Stimulated activated naive CD8-positive, alpha-beta T cell treated with anti-CD3 and anti-CD28 coated beads, Interleukin-15, Interleukin-2, amounts not matched to agents 100 ng/mL and 50 ng/mL, for 24 hours (primary cell): ENCODE data around the gene KRTAP10-11.

Experiments
- H3K27ac Mint-ChIP-seq: one replicate; pipeline ENCODE4 v1.8.0; 2021; ENCODE audit warnings: mild to moderate bottlenecking, mixed read lengths
- H3K27me3 Mint-ChIP-seq: one replicate; pipeline ENCODE4 v1.8.0; 2021; ENCODE audit warnings: mixed read lengths
- H3K36me3 Mint-ChIP-seq: one replicate; pipeline ENCODE4 v1.8.0; 2021; ENCODE audit warnings: low read depth, mixed read lengths
- H3K4me1 Mint-ChIP-seq: one replicate; pipeline ENCODE4 v1.8.0; 2021; ENCODE audit warnings: low read depth, mixed read lengths
- H3K4me3 Mint-ChIP-seq: one replicate; pipeline ENCODE4 v1.8.0; 2021; ENCODE audit warnings: mild to moderate bottlenecking, mixed read lengths
- H3K9me3 Mint-ChIP-seq: one replicate; pipeline ENCODE4 v1.8.0; 2021; ENCODE audit warnings: mixed read lengths

KRTAP10-11 gene

DNA sequence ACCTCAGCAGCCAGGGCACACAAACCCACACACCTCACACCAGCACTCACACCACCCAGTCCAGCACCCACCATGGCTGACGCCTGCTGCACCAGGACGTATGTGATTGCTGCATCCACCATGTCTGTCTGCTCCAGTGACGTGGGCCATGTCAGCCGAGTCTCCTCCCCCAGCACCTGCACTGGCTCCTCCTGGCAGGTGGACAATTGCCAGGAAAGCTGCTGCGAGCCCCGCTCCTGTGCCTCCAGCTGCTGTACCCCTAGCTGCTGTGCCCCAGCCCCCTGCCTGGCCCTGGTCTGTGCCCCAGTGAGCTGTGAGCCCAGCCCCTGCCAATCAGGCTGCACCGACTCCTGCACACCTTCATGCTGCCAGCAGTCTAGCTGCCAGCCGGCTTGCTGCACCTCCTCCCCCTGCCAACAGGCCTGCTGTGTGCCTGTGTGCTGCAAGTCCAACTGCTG is 34.2 kb upstream of the KRTAP10-11 start, which contains the start of gene KRTAP10-8:
Gene KRTAP10-8, plus strand, starts transcription at position 51 of the 458 bp plus-strand sequence. Its CDS starts 22 bp downstream, at position 73.
- H3K4me3 Mint-ChIP-seq, result no peak within 1 kb of the TSS
- H3K36me3 Mint-ChIP-seq, result peaks cover 6% of the 10 kb centered on the region
- peaks cover 11% of the 10 kb centered on the region for H3K4me1 Mint-ChIP-seq
- no peaks in the 10 kb centered on the region for H3K27me3 Mint-ChIP-seq
- H3K27ac Mint-ChIP-seq, result no peak within 1 kb of the TSS
- H3K9me3 Mint-ChIP-seq, result peaks cover 29% of the 10 kb centered on the region

DNA sequence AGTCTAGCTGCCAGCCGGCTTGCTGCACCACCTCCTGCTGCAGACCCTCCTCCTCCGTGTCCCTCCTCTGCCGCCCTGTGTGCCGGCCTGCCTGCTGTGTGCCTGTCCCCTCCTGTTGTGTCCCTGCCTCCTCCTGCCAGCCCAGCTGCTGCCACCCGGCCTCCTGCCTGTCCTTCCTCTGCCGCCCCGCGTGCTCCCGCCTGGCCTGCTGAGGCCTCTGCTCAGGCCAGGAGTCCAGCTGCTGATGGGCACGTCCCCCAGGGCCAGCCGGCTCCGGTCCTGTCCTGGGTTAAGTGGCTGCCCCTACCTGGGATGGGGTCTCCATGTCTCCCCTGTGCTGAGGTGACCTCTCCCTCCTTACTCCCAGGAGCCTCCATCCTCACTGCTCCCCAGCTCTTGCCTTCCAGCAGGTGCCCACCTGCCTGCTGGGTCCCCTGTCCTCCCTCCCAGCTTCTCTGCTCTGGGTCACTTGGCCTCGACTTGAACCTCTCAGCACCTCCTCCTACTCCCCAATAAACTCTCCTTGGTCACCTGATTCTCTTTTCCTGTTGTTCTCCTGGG is 33.5 kb upstream of the KRTAP10-11 start:
- Mint-ChIP-seq H3K4me3 (no peak overlapping the region), H3K27me3 (no peaks in the 10 kb centered on the region), H3K4me1 (peaks cover 17% of the 10 kb centered on the region), H3K36me3 (peaks cover 6% of the 10 kb centered on the region), H3K9me3 (peaks cover 25% of the 10 kb centered on the region), H3K27ac (no peak overlapping the region)

DNA sequence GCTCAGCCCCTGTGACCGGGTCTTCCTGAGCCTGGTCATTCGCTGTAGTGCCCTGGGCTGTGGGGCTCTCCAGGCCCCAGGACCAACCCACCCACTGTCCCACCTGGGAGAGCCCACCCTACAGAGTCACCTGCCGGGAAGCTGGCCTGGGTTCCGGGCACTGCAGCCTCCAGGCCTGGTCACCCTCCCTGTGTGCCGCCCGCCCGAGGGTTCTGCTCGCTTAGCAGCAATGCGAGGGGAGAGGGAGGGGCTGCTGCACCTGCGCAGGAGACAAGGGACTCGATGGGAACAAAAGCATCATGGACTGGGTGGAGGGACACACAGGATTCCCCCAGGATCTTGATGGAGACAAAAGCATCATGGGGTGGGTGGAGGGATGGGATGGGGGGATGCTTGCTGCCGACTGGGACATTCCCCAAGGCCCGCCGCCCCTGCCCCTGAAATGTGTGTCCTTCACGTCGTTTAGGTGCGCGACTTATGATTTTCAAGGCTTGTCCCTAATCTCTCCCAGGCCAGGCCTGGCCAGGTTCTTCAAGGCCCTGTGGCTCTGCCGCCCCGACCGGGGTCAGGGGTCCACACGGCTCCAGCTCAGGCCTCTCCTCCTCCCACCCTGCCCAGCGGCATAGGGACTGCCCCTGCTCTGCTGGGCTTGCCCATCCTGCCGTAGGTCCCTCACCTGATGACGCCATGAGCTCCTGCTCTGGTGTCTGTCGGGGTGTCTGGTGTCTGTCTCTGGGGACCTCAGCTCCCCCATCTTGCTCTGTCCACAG is 32.6 kb upstream of the KRTAP10-11 start:
- Mint-ChIP-seq H3K36me3 (peaks cover 6% of the 10 kb centered on the region), H3K4me1 (peaks cover 25% of the 10 kb centered on the region), H3K27me3 (no peaks in the 10 kb centered on the region), H3K27ac (no peak overlapping the region), H3K9me3 (peaks cover 29% of the 10 kb centered on the region), H3K4me3 (no peak overlapping the region)

DNA sequence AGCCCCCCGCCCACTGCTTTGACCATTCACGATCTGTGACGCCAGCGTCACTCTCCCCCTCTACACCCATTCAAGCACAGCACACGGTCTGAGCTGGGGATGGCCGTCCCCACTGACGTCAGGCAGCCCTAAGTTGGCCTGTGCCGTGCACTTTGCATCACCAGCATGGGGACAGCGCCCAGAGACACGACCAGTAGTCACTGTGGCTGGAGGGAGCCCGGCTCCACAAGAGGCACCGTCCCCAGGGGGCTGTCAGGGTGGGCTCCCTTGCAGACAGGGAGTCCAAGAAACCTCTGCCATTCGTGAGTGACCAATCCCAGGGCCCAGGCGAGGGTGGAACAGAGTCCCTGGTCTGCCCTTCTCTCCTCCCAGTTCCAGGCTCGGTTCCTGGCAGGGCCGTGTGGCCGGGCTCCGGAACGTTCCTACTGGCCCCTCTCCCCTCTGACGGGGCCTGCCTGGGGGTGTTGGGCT is 32.0 kb upstream of the KRTAP10-11 start:
- Mint-ChIP-seq H3K36me3 (peaks cover 9% of the 10 kb centered on the region), H3K27ac (no peak overlapping the region), H3K27me3 (no peaks in the 10 kb centered on the region), H3K4me1 (peaks cover 31% of the 10 kb centered on the region), H3K9me3 (peaks cover 28% of the 10 kb centered on the region), H3K4me3 (no peak overlapping the region)

DNA sequence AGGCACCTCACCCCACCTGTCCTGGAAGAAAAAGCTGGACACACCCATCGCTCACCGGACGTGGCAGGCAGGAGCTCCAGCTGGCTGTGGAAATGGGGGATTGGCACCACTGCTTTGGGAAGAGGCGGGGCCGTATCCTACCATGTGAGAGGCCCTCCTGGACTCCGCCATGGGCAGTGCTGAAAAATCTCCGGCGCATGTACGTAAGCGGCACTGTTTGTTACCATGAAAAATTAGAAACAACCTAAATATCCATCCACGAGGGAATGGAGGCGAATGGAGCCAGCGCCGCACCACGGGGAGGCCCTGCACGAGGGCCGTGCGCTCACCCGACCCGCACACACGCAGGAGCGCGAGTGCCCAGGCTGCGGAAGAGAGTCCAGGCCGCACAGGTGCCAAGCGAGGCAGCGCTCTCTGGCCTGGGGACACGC is 31.2 kb upstream of the KRTAP10-11 start:
- peaks cover 11% of the 10 kb centered on the region for H3K36me3 Mint-ChIP-seq
- H3K4me3 Mint-ChIP-seq, result no peak overlapping the region
- peaks cover 39% of the 10 kb centered on the region for H3K4me1 Mint-ChIP-seq
- no peak overlapping the region for H3K27ac Mint-ChIP-seq
- H3K27me3 Mint-ChIP-seq, result no peaks in the 10 kb centered on the region
- peaks cover 27% of the 10 kb centered on the region for H3K9me3 Mint-ChIP-seq

DNA sequence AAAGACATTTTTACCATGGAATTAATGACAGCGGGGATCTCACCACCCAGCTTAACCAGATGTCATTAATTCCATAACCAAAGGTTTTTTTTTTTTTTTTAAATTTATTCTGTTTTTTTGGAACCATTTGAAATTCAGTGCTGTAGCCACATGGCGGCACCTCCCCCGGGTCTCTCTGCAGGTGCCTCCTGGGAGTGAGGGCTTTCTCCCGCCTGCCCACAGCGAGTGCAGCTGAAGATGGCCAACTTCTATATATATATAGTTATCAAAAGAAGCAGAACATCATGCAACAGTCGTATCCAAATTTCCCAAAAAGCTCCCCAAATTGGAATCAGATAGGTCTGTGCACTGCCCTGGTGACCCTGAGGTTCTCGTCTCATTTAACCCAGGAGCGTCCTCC is 30.7 kb upstream of the KRTAP10-11 start:
- Mint-ChIP-seq H3K27ac (no peak overlapping the region), H3K36me3 (peaks cover 15% of the 10 kb centered on the region), H3K4me1 (peaks cover 42% of the 10 kb centered on the region), H3K4me3 (no peak overlapping the region), H3K27me3 (no peaks in the 10 kb centered on the region), H3K9me3 (peaks cover 31% of the 10 kb centered on the region)

DNA sequence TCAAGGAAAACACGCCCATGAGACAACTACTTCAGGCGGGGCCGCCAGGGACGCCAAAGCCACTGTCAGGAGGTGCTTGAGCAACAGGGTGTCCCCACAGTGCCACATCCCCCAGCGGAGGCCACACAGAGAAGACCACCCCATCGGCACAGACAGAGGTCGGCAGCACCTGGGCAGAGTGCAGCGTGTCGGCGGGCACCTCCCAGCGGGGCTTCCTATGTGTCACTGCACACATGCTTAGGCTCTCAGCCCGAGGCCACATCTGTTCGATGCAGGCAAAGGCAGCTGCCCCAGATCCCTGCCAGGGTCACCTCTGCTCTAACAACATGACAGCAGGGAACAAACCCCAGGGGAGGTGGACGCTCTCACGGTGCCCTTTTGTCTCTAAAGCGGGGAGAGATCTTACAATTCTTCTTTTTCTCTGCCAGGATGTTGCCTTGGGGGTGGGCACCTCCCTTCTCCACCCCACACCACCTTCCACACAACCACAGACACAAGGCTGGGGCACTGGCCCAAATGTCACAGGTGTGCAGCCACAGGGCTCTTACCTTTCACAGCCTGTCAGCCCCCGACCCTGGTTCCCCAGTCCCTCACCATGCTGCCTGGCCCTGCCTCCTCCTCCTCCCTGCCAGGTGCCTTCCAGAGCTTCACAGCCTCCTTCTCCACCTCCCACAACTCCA is 30.2 kb upstream of the KRTAP10-11 start:
- peaks cover 32% of the 10 kb centered on the region for H3K9me3 Mint-ChIP-seq
- H3K4me1 Mint-ChIP-seq, result peaks cover 42% of the 10 kb centered on the region
- H3K27me3 Mint-ChIP-seq, result no peaks in the 10 kb centered on the region
- H3K36me3 Mint-ChIP-seq, result peaks cover 19% of the 10 kb centered on the region
- H3K4me3 Mint-ChIP-seq, result no peak overlapping the region
- no peak overlapping the region for H3K27ac Mint-ChIP-seq

DNA sequence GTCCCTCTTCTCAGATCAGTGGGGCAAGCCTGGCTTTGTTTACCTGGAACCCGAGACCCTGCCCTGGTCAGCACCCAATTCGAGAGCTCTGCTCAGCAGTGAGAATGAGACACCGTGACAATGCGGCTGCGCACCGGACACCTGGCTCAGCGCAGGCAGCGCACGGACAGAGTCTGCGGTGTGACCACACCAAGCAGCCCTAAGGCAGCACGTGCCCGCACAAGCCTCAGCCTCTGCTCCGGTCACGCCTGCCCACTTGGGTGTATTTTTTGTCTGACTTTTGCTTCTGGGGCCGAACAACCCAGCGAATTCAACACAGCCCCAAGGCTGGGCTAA is 29.7 kb upstream of the KRTAP10-11 start:
- Mint-ChIP-seq H3K4me1 (peaks cover 42% of the 10 kb centered on the region), H3K4me3 (no peak overlapping the region), H3K9me3 (peaks cover 27% of the 10 kb centered on the region), H3K27ac (no peak overlapping the region), H3K27me3 (no peaks in the 10 kb centered on the region), H3K36me3 (peaks cover 19% of the 10 kb centered on the region)

DNA sequence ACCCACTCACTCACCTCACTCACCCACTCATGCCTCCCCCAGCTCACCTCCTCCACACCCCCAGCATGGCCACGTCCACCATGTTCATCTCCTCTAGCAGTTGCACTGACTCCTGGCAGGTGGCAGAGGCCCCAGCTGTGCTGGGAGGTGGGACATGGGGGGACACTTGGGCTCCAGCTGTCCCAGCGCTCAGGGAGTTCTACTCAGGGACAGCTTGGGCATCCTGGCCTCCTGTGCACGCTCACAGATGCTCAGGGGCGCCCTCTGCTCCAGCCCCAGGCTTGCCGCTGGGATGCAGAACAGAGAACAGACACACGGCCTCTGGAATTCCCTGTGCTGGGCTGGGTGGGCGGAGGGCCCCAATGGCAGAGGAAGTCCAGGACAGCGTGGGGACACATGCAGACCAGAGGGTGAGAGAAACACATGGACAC is 29.1 kb upstream of the KRTAP10-11 start:
- Mint-ChIP-seq H3K4me3 (no peak overlapping the region), H3K4me1 (peaks cover 42% of the 10 kb centered on the region), H3K36me3 (peaks cover 19% of the 10 kb centered on the region), H3K9me3 (peaks cover 26% of the 10 kb centered on the region), H3K27me3 (no peaks in the 10 kb centered on the region), H3K27ac (no peak overlapping the region)

DNA sequence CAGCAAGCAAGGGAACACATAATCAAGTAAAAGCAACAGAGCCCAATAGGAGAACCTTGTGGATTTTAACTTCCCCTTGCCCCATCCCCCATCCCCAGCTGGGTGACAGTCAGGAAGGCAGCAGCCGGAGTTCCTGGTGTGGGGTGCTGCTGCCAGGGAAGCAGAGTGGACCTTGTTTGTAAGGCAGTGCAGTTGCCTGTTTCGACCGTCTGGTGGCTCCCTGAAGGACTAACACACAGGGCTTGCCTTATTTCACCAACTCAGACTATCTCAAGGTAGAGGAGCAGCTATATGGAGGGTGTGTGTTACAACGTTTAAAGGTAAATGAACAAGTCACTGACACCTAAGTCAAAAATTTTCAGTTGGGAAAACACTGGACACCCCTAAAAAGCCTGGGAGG is 27.7 kb upstream of the KRTAP10-11 start:
- H3K4me3 Mint-ChIP-seq, result peak overlapping the region; percentile 11
- H3K36me3 Mint-ChIP-seq, result peaks cover 23% of the 10 kb centered on the region
- peak overlapping the region; percentile 82 for H3K27ac Mint-ChIP-seq
- no peaks in the 10 kb centered on the region for H3K27me3 Mint-ChIP-seq
- H3K9me3 Mint-ChIP-seq, result peaks cover 39% of the 10 kb centered on the region
- H3K4me1 Mint-ChIP-seq, result peaks cover 42% of the 10 kb centered on the region

DNA sequence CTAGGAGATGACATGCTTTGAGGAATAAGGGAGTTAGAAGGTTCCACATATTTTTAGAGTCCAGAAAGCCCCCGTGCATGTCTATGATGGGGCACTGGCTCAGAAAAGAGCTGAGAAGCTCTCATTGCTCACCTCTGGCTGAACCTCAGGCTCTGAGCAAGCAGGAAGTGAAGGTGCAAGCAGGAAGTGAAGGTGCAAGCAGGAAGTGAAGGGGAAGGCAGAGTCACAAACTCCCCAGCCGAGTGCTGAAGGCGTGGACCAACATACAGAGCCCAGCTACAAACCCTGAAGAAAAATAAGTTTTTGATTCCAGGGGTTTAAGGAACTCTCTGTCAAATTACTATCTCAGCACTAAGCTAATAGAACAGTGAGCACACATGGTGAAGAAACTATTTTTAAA is 27.3 kb upstream of the KRTAP10-11 start:
- Mint-ChIP-seq H3K27ac (peak overlapping the region; percentile 82), H3K9me3 (peaks cover 43% of the 10 kb centered on the region), H3K36me3 (peaks cover 27% of the 10 kb centered on the region), H3K4me1 (peaks cover 42% of the 10 kb centered on the region), H3K27me3 (no peaks in the 10 kb centered on the region), H3K4me3 (peak overlapping the region; percentile 11)

DNA sequence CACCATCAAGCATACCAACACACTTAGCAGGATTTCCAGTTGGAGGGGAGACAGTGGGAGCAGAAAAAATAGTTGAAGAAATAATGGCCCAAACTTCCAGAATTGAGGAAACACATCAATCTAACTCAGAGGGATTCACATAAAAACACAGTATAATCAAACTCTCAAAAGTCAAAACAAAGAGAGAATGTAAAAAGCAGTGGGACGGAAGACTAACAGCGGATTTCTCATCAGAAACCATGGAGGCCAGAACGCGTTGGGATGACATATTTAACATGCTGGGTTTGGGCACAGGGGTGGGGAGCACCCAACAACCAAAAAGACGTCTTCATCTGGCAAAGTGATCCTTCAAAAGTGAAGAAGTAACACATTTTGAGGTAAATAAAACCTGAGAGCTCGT is 26.3 kb upstream of the KRTAP10-11 start:
- Mint-ChIP-seq H3K36me3 (peaks cover 34% of the 10 kb centered on the region), H3K9me3 (peaks cover 53% of the 10 kb centered on the region), H3K27me3 (no peaks in the 10 kb centered on the region), H3K4me1 (peaks cover 42% of the 10 kb centered on the region), H3K4me3 (no peak overlapping the region), H3K27ac (no peak overlapping the region)

DNA sequence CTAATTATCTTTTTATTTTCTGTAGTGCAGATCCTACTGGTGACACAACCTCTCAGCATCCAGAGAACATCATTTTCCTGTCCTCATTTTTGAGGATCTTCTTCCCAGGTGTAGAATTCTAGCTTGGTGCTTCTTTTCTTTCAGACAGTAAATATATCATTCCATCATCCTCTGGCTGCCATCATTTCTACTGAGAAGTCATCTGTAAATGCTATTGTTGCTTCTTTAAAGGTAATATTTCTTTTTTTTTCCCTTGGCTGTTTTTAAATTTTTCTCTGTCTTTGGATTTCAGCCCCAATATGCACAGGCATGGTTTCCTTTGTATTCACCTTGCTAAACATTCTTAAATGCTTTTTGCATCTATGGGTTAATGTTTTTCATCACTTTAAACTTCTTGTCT is 22.6 kb upstream of the KRTAP10-11 start:
- H3K27me3 Mint-ChIP-seq, result no peaks in the 10 kb centered on the region
- H3K36me3 Mint-ChIP-seq, result peaks cover 34% of the 10 kb centered on the region
- no peak overlapping the region for H3K4me3 Mint-ChIP-seq
- H3K9me3 Mint-ChIP-seq, result peaks cover 51% of the 10 kb centered on the region
- H3K4me1 Mint-ChIP-seq, result peaks cover 24% of the 10 kb centered on the region
- no peak overlapping the region for H3K27ac Mint-ChIP-seq

DNA sequence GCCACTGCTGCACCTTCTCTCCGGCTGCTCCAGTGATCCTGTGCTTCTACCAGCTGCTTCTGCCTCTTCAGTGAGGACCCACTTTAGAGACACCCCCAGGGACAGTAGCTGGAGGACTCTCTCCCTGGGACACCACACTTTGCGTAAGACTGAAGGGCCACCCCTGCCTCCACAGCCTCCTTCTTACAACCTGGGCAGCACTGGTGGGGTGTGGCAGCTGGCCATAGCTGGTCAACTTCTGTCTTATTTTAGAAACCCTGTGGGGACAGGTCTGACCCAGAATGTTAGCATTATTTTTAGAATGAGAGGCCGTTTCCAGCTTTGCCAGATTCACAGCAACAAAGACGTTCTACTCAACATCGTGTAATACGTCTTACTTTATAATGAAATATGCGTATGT is 20.5 kb upstream of the KRTAP10-11 start:
- Mint-ChIP-seq H3K4me1 (peaks cover 24% of the 10 kb centered on the region), H3K9me3 (peaks cover 41% of the 10 kb centered on the region)

DNA sequence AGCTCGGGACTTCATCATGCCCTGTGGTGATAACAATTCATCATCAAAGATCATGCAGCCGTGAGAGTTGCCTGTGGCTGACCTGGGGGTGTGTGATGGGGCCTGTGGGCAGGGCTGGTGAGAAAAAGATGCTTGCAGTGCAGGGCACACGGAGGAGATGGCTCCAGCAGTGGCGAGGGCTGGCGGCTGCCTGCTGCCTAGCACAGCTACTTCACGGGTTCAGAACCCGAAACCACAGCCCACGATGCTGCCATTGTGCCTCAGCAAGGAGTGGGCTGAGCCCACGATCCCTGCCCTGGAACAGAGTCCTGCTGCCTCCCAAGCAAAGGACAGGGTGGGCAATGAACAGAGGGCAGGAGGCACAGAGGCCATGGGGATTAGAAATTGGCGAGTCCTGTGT is 20.0 kb upstream of the KRTAP10-11 start:
- no peaks in the 10 kb centered on the region for H3K27me3 Mint-ChIP-seq
- peaks cover 25% of the 10 kb centered on the region for H3K4me1 Mint-ChIP-seq
- H3K36me3 Mint-ChIP-seq, result peaks cover 27% of the 10 kb centered on the region
- no peak overlapping the region for H3K27ac Mint-ChIP-seq
- no peak overlapping the region for H3K4me3 Mint-ChIP-seq
- H3K9me3 Mint-ChIP-seq, result peaks cover 43% of the 10 kb centered on the region

More for the DNA sequence above, 20.5 kb upstream of the KRTAP10-11 start:
- no peaks in the 10 kb centered on the region for H3K27me3 Mint-ChIP-seq
- H3K36me3 Mint-ChIP-seq, result peaks cover 24% of the 10 kb centered on the region
- H3K27ac Mint-ChIP-seq, result no peak overlapping the region
- H3K4me3 Mint-ChIP-seq, result no peak overlapping the region
